GM21360 (cell line): ENCODE results near the gene MNT.

Experiments used
- ATAC-seq: cut with Tn5 transposase; IDR thresholded peaks from one replicate; pipeline ENCODE4 v1.9.1; 2021; ENCODE audit warnings: mild to moderate bottlenecking, moderate library complexity; ENCODE audit not compliant: unreplicated experiment

MNT gene

DNA sequence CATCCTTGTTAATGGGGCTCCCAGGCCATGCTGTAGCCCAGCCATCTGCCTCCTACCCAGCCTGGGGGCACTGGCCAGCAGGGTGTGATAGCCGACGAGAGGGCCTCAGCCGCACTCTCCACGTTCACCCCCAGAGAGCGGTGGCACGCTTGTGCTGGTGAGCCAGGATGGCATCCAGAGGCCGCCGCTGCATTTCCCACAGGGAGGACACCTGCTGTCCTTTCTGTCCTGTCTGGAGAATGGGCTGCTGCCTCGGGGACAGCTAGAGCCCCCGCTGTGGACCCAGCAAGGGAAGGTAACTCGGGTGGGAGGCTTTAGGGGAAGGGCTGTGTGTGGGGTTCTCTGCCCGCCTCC is 36.1 kb downstream of the MNT start:
- ATAC-seq: no peak

DNA sequence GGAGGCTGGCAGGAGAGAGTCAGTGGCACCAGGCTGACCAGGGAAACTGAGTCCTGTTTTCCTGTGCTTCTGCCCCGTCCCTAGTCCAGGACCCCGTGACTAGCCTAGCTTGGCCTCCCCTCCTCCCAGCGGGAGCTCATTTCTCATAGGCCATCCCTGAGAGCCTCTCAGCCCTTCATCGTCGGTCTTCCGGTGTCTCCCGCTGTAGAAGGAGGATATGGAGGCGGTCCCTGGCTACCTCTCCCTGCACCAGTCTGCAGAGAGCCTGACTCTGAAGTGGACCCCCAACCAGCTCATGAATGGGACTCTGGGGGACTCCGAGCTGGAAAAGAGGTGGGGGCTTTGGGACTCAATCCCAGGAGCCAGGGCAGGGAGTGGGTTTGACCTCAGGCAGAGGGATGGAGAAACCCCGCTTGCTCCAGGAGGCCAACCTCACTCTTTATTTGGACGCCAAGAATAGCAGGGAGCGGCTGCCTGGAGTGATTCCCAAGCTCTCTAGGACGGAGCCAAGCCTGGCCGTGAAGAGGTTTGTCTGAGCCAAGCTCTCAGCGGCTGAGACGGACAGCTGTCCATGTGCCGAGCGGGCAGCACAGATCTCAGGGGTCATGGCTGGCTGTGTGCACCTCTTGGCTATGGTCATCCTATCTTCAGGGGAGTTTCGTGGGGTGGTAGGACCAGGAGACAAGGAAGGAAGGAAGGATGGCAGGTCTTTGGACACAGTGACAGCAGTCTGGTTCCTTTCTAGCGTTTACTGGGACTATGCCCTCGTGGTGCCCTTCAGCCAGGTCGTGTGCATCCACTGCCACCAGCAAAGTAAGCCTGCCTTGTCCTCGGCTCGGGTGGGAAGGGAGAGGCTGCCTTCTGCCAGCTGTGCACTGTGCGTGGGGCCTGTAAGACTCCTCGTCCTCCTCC is 36.8 kb downstream of the MNT start:
- no peak for ATAC-seq

DNA sequence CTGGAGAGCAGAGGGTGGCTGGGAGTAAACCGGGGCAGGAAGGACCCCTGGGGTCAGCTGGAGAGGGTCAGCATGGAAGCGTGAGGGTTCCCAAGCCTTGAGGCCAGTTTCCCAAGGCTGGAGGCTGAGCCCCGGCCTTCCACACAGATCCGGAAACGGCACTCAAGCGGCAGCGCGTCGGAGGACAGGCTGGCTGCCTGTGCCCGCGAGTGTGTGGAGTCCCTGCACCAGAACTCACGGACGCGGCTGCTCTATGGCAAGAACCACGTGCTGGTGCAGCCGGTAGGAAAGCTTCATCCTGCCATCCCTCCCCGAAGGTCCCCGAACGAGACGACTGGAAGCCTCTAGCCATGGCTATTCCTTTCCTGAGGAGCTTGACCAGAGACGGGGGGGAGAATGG is 37.5 kb downstream of the MNT start:
- ATAC-seq: no peak

DNA sequence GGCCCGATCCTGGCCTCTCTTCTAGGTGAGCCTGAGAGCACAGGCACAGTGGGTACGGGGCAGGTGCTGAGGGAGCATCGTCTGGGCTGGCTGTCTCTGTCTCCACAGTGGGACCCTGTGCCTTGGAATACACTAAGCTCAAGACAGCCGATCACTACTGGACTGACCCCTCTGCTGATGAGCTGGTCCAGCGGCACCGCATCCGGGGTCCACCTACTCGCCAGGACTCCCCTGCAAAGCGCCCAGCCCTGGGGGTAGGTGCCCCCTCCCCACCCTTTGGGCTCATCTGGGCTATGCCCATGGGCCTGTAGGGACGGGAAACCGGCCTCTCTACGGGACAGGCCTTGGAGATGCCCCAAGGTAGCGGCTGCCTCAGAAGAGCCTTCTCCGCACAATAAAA is 38.0 kb downstream of the MNT start:
- no peak for ATAC-seq

- no peak for ATAC-seq
These were observed 38.4 kb downstream of the MNT start for GRCh38 chr17:2362416-2362815.

- no peak for ATAC-seq
These were observed 38.8 kb downstream of the MNT start for GRCh38 chr17:2362016-2362415.

- ATAC-seq: no peak
These were observed 39.7 kb downstream of the MNT start for GRCh38 chr17:2361010-2361760.

DNA sequence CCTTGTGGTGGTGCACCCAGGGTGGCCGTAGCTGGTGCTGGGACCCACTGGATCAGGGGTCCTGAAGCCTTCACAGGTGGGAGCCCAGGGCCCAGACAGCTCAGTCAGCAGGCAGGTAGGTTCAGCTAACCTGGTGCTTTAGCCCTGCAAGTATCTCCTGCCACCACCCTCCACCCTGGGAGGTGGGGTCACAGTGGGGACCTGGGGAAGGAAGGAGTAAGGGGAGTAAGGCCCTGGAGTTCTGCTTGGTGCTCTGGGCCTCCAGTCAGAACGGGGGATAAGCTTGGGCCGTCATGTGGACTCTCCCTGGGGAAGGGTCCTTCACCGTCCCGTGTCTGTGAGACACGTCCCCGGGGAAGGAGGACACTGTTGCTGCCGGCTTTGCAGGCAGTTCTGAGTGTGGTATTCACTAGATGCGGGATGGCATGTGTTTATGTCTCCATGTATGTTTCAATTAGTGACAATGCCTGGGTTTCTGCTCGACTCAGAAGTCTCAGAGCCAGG is 42.9 kb downstream of the MNT start:
- no peak for ATAC-seq

DNA sequence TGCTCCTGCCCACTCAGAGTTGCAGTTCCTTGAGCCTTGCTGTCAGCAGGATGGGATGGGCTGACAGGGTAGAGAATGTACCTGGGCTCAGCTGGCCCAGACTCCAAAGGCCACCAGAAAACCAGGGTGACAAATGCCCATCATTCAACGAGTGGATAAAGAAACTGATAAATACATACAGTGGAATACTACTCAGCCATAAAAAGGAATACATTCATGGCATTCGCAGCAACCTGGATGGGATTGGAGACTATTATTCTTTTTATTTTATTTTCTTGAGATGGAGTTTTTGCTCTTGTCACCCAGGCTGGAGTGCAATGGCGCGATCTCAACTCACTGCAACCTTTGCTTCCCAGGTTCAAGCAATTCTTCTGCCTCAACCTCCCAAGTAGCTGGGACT is 43.6 kb downstream of the MNT start:
- no peak for ATAC-seq

DNA sequence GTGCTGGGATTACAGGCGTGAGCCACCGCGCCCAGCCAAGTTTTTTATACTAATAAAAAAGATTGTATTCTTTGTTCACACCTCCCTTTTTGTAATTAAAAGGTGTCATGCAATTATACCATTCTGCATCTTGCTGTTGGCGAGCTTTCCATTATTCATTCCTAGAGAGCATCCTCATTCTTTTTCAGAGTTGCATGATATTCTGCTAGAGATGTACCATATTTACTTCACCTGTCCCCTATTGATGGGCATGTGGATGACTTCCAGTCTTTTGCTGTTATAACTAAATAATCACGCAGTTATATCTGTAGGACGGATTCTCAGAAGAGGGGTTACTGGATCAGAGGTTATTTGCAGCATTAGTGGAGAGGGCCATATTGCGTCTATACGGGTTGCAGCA is 46.5 kb downstream of the MNT start:
- ATAC-seq: no peak

GRCh38 chr17:2351269-2351668 is 49.6 kb downstream of the MNT start:
- no peak for ATAC-seq

GRCh38 chr17:2347805-2348685 is 52.8 kb downstream of the MNT start:
- no peak for ATAC-seq

DNA sequence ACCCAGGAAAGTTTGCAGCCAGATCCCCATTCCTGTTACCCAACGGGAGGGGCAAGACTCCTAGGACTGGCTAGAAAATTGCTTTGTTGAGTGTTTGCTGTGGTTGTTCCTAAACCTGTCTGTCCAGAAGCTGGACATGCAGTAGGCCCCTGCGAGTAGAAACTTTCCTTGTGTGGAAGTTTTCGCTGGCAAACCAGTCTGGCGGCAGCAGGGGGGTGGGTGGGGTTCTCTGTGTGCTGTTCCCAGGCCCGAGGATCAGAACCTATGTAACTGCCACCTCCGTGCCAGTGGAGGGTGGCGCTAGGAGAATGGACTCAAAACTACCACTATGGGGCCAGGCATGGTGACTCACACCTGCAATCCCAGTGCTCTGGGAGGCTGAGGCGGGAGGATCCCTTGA is 54.4 kb downstream of the MNT start:
- no peak for ATAC-seq

- no peak for ATAC-seq
These were observed 56.3 kb downstream of the MNT start for GRCh38 chr17:2344528-2344927.

DNA sequence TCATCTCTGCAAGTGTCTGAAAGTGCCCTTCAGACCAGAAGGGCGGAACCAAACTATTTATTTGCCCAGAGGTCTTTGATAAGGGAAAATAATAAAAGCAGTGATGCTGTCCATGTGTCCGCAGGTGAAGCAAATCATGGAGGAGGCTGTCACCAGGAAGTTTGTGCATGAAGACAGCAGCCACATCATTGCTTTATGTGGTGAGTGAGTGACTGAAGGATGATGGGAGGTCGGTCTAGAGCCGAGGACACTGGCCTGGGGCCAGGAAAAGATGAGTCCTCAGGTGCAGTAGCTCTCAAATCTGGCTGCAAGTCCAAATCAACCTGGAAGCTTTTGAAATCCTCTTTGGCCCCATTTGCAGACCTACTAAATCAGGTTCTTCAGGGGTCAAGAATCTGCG is 57.4 kb downstream of the MNT start:
- ATAC-seq: no peak

GRCh38 chr17:2338315-2338657 is 62.6 kb downstream of the MNT start:
- no peak for ATAC-seq

DNA sequence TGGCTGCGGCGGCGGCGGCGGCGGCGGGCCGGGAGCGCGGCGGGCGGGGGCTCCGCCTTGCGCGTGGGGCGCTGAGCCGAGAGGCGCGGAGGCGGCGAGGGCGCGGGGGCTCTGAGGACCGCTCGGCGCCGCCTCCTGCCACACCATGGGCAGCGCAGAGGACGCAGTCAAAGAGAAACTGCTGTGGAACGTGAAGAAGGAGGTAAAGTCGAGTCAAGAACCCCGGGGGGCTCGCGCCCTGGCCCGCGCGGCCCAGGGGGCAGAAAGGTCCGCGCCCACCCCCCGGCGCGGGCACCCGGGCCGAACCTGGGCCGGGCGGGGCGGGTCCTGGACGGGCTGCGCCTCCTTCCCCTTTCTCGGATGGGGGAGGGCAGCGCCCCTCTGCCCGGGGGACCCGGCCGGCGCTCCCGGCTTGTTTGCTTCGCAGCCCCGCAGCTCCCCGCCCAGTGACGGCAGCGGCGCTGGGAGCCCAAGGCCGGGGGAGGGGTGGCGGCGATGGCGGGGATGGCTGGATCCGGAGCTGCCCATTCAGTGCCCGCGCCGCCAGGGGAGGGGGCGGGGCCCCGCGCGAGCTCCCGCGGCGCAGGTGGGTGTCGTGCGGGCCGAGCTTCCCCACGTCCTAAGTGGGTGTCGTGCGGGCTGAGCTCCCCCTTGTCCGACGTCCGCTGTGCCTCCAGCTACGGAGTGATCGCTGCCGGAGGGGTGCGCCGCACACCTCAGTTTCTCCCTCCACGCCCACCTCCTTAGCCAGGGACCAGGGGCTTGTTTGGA is 63.1 kb downstream of the MNT start:
- ATAC-seq: peak; percentile 29

- ATAC-seq: peak; percentile 12
These were observed 63.9 kb downstream of the MNT start, which contains the start of gene SGSM2 for GRCh38 chr17:2336852-2337543. Gene SGSM2 (plus strand): TSS chr17:2337501. CDS start chr17:2337689, 188 bp downstream.

- peak; percentile 63 for ATAC-seq
These were observed 64.5 kb downstream of the MNT start, which contains the start of gene TSR1 for GRCh38 chr17:2336215-2336851. Gene TSR1 (minus strand): TSS chr17:2336457. CDS start chr17:2336427, 30 bp downstream.
